Measurements from ENCODE around the gene ACD.

GRCh38 chr16:67704110-67704509 lies 44.0 kb upstream of the ACD start:
- TF ChIP-seq CTCF (IDR thresholded peaks at IDR 0.05), result no peak
- no peak for TF ChIP-seq POLR2A (IDR thresholded peaks at IDR 0.05)

Data from lower leg skin (tissue), 3 donors.